ENCODE results near the gene ZNF337. TPM values are rescaled to one million over a fixed set of nuclear protein-coding genes. Genes with fewer than 3 reads are reported as not detected.

ZNF337 gene
- total and polyA plus RNA-seq, 2 donors (not counting 3 experiments of a cell fraction or from before 2014, with no cell fraction given): 8.5 to 16.7 TPM

DNA sequence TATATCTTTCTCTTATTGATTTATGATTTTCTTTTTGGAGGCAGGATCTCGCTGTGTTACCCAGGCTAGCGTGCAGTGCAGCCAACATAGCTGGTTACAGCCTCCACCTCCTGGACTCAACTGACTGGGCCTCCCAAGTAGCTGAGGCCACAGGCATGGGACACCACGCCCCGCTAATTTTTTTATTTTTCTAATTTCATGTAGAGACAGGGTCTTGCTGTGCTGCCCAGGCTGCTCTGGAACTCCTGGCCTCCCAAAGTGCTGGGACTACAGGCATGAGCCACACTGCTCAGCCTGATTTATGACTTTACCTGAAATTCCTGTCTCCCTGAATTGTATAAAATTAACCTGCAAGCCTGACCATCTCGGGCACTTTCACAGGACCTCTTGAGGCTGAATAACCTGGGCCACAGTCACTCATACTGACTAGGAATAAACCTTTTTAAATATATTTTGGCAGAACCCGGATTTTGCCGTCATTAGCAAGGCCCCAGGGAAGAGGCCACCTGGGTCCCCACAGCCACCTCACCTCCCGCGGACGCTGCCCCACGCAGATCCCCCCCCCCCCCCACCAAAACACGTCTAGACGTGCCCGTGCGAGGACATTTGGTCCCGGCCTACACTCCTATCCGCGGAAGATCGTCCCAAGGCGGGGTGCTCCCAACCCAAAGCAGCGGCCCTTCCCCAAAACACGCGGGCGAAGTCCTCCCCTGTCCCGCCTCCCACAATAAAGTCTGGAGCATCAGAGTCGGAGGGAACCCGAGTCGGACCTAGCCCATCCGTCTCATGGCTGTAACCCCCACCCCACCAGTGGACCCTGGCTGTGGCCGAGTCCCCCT is 902 bp downstream of the ZNF337 start:
- ChIA-PET CTCF (no interaction called here), POLR2A (no interaction called here)
- Histone ChIP-seq H3K9me3 (replicated peaks; ENCODE audit: control insufficient read depth, insufficient read depth, low read length) (no peaks in the 10 kb centered on the region), H2AFZ (ENCODE audit: low read depth, low read length) (peak overlapping the region; percentile 51), H3K79me2 (ENCODE audit: control insufficient read depth, insufficient read depth, low read length) (peaks cover 20% of the 10 kb centered on the region), H3K9ac (replicated peaks; ENCODE audit: extremely low read depth, insufficient read depth, low read length) (peak overlapping the region; percentile 85), H3K27ac (ENCODE audit: insufficient read depth, low read depth, low read length) (peak overlapping the region; percentile 64), H3K4me2 (ENCODE audit: insufficient read depth, low read length) (peak overlapping the region; percentile 89), H3K4me1 (ENCODE audit: control insufficient read depth, extremely low read depth, insufficient read depth, low read length) (peaks cover 5% of the 10 kb centered on the region), H3K4me3 (replicated peaks in 1 of 3; ENCODE audit: insufficient read depth in 1 of 3, low read depth in 1 of 3, low read length in 3 of 3) (peak overlapping the region; percentile 83 to 89 (median 84)), H4K20me1 (replicated peaks; ENCODE audit: control insufficient read depth, extremely low read depth, insufficient read depth, low read length) (no peaks in the 10 kb centered on the region), H3K27me3 (ENCODE audit: control insufficient read depth in 2 of 2, insufficient read depth in 2 of 2, low read length in 2 of 2) (no peaks in the 10 kb centered on the region), H3K36me3 (ENCODE audit: control insufficient read depth in 2 of 2, extremely low read depth in 1 of 2, insufficient read depth in 2 of 2, low read length in 2 of 2) (no peaks in the 10 kb centered on the region), H3K9me1 (replicated peaks; ENCODE audit: control insufficient read depth, extremely low read depth, insufficient read depth, low read length) (no peaks in the 10 kb centered on the region)
- TSS peak; percentile 32 for BruUV-seq (replicated peaks)
- FAIRE-seq: no peak
- intact Hi-C loops (cut with micrococcal nuclease) (loop anchor here (1.0 to 10.0 kb wide), 4 partner anchors 71 to 703 kb away; partner anchors contain the start of genes ABHD12, APMAP and NANP), dilution Hi-C loops (cut with MboI; ENCODE audit: extremely low pct_ligation_motif_present, low sequenced_read_pairs) (no loop called here)
- DNase-seq (ENCODE audit: low read depth, low spot score): no peak
- no peak for TF ChIP-seq FOS (IDR thresholded peaks at IDR 0.05; ENCODE audit: borderline replicate concordance, insufficient read depth, low read length)
- TF ChIP-seq, protein P1, sequence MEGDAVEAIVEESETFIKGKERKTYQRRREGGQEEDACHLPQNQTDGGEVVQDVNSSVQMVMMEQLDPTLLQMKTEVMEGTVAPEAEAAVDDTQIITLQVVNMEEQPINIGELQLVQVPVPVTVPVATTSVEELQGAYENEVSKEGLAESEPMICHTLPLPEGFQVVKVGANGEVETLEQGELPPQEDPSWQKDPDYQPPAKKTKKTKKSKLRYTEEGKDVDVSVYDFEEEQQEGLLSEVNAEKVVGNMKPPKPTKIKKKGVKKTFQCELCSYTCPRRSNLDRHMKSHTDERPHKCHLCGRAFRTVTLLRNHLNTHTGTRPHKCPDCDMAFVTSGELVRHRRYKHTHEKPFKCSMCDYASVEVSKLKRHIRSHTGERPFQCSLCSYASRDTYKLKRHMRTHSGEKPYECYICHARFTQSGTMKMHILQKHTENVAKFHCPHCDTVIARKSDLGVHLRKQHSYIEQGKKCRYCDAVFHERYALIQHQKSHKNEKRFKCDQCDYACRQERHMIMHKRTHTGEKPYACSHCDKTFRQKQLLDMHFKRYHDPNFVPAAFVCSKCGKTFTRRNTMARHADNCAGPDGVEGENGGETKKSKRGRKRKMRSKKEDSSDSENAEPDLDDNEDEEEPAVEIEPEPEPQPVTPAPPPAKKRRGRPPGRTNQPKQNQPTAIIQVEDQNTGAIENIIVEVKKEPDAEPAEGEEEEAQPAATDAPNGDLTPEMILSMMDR (IDR thresholded peaks at IDR 0.05; ENCODE audit: extremely low read depth in 1 of 2, insufficient read depth in 1 of 2, low read depth in 1 of 2, low read length in 2 of 2): no peak
- TF ChIP-seq GATA2 (IDR thresholded peaks at IDR 0.05; ENCODE audit: insufficient read depth, insufficient read length, low read depth, low read length): no peak
- TF ChIP-seq POLR2A (IDR thresholded peaks at IDR 0.05; ENCODE audit: low read depth, low read length): no peak
- TF ChIP-seq MAX (IDR thresholded peaks at IDR 0.05; ENCODE audit: insufficient read depth, insufficient read length): no peak

All from endothelial cell of umbilical vein (primary cell).